Neural cell (in vitro differentiated cells): ENCODE measurements around the gene TRPM5.

ENCODE experiments used
- EP300 ChIP-seq: fragments of 450-650 bp; conservative IDR thresholded peaks from 2 replicates; pipeline ENCODE4 v1.6.1; 2014; ENCODE audit warnings: antibody characterized with exemption, mild to moderate bottlenecking, moderate library complexity; ENCODE audit not compliant: poor library complexity, severe bottlenecking
- EZH2 ChIP-seq: fragments of 200-600, 300-800 bp; shearing (Covaris generic), sonication (generic); IDR thresholded peaks from 2 replicates; pipeline ENCODE4 v1.6.1; 2014; ENCODE audit warnings: antibody characterized with exemption, low read length, borderline replicate concordance, mild to moderate bottlenecking; ENCODE audit not compliant: insufficient read depth, poor library complexity, severe bottlenecking
- MXI1 ChIP-seq: fragments of 450-650 bp; conservative IDR thresholded peaks from 2 replicates; pipeline ENCODE4 v1.6.1; 2014; ENCODE audit warnings: antibody characterized with exemption, mild to moderate bottlenecking; ENCODE audit not compliant: poor library complexity, severe bottlenecking
- POLR2AphosphoS5 ChIP-seq: IDR thresholded peaks from 2 replicates; pipeline ENCODE4 v1.6.1; 2012
- RAD21 ChIP-seq: fragments of 450-650 bp; conservative IDR thresholded peaks from 2 replicates; pipeline ENCODE4 v1.6.1; 2014; ENCODE audit warnings: antibody characterized with exemption, mild to moderate bottlenecking, moderate library complexity
- REST ChIP-seq: IDR thresholded peaks from 2 replicates; pipeline ENCODE4 v1.6.1; 2012; ENCODE audit warnings: borderline replicate concordance
- SMC3 ChIP-seq: fragments of 450-650 bp; conservative IDR thresholded peaks from 2 replicates; pipeline ENCODE4 v1.6.1; 2014; ENCODE audit warnings: antibody characterized with exemption, mild to moderate bottlenecking, moderate library complexity; ENCODE audit not compliant: poor library complexity
- TF ChIP-seq, protein P1 (sequence below): fragments of 450-650 bp; IDR thresholded peaks from 2 replicates; pipeline ENCODE4 v1.5.1; 2014; ENCODE audit warnings: antibody characterized with exemption, mild to moderate bottlenecking, moderate library complexity; ENCODE audit not compliant: poor library complexity, severe bottlenecking

- TF ChIP-seq POLR2AphosphoS5 = no peak
- TF ChIP-seq, protein P1, sequence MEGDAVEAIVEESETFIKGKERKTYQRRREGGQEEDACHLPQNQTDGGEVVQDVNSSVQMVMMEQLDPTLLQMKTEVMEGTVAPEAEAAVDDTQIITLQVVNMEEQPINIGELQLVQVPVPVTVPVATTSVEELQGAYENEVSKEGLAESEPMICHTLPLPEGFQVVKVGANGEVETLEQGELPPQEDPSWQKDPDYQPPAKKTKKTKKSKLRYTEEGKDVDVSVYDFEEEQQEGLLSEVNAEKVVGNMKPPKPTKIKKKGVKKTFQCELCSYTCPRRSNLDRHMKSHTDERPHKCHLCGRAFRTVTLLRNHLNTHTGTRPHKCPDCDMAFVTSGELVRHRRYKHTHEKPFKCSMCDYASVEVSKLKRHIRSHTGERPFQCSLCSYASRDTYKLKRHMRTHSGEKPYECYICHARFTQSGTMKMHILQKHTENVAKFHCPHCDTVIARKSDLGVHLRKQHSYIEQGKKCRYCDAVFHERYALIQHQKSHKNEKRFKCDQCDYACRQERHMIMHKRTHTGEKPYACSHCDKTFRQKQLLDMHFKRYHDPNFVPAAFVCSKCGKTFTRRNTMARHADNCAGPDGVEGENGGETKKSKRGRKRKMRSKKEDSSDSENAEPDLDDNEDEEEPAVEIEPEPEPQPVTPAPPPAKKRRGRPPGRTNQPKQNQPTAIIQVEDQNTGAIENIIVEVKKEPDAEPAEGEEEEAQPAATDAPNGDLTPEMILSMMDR = no peak
- no peak for TF ChIP-seq EZH2
- TF ChIP-seq EP300 = no peak
- TF ChIP-seq RAD21 = no peak
- no peak for TF ChIP-seq MXI1
- no peak for TF ChIP-seq REST
- no peak for TF ChIP-seq SMC3
These were observed 30.0 kb upstream of the TRPM5 start for GRCh38 chr11:2474059-2474901.
